UCSD-AML1 (cell line): Measurements from ENCODE around the gene LYPLA2.

ENCODE experiments used
- DNase-seq: peaks from one replicate; lab custom pipeline; 2025; ENCODE audit not compliant: unreplicated experiment; lab: John Stamatoyannopoulos, UW

LYPLA2 gene

DNA sequence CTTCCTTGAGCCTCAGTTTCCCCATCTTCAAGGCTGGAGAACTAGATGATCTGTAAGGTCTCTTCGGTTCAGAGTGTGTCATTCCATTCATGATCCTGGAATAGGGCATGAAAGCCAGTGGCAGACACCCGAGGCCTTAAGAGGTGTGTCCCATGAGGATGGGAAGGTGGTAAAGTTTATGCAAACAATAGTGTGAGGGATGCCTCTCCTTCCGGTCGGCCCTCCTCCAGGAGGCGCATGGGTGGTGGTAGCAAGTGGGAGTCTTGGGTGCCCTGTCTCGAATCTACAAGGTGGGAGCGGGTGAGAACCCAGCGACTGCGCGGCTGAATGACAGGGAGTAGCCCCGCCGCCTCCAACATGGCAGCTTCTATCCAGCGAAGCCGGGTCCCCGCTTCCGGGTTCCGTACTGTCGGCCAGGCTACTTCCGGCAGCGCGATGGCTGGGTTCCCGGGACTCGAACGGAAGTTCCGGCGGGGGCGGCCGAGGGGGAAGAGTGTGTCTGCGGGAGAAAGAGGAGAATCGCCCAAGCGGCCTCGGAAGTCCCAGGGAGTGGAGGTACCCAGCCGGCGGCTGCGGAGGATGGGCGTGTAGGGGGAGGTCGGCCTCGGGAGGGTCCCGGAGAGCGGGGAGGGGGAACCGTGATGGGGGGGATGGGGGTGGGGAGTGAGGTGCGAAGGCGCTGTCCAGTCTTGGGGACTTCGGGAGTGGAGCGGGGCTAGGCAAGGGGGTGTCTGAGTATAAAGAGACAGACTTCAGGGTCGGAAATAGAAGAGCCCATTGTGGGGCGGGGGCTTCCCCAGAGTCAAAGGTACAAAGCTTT lies at the start of gene LYPLA2:
Gene LYPLA2 (plus strand): TSS at position 450 of the 820 bp plus-strand sequence. CDS start 1,538 bp downstream, outside the sequence.
- peak; percentile 90 for DNase-seq

DNA sequence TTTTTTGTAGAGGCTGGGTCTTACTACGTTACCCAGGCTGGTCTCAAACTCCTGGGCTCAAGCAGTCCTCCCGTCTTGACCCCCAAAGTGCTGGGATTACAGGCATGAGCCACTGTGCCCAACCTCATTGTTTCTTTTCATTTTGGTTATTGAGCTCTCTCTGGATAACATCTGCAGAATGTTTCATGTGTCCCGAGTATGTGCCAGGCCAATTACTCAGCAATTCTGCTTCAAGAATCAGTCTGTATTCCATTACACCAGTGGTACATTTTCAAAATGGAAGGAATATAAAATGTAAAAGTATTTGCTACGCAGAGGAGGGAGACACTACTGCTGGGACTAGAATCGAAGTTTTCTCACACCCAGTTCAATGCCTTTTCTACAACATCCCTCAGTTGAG lies 49.3 kb upstream of the LYPLA2 start:
- DNase-seq = no peak

DNA sequence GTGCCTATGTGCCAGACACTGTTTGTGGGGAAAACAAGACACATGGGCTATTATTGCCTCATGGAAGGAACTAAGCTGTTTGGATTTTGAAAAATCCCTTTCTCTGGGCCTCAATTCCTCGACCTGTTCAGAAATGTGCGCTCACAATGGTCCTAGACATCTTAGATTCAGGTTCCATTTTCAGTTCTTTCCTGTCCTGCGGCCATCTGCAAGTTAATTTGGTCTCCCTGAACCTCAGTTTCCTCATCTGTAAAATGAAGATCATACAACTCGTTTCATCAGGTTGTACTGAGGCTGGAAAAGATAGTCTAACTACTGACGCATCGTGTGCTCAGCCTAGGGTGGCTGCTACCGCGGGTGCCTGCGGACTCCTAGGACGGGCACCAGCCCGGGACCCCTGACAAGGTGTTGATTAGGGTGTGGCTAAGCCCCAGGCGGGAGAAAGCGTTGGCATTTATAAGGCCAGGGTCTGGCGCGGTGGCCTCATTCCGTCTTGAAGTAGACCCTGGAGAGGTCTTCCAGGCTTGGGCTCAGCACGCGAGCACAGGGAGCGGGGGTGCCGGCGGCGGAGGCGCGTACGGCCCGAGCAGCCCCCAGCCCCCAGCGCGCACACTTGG lies 48.2 kb upstream of the LYPLA2 start:
- DNase-seq = no peak

DNA sequence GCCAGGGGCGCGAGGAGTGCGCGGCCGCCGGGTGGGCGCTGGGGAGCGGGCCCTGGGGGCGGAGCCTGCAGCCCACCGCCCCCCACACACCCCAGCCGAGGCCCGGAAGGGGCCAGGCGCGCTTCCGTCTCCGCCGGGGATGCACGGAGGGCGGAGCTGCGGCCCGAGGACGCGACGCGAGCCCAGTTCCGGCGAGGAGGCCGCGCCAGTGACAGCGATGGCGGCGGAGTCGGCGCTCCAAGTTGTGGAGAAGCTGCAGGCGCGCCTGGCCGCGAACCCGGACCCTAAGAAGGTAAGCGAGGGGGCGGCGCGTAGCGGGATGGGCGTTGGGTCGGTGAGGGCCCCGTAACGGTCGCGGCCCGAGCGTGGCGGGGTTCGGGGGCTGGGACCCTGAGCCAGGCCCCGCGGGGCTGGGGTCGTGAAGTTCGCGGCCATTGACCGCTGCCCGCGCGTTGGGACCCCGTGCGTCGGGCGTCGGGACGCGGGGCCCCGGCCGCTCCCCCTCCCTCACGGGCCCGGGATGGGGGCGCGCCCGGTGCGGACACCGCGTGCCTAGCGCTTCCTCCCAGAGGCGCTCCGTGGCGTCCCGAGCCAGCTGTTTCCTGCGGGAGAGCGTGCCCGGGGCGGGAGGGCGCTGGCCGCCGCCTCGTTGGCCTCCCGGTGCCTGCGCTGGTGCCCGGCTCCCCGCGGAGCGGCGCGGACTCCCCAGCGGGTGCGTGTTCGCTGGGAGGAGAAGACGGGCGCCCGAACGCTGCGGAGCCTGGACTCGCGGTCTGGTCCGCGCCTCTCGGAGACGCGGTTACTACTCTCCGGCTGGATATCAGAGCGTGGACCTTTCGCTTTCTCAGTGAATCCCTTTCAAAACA lies 47.4 kb upstream of the LYPLA2 start, which contains the start of gene ELOA:
Gene ELOA (plus strand): TSS at position 185 of the 866 bp plus-strand sequence. CDS start 33 bp downstream, at position 218.
- peak; percentile 84 for DNase-seq

DNA sequence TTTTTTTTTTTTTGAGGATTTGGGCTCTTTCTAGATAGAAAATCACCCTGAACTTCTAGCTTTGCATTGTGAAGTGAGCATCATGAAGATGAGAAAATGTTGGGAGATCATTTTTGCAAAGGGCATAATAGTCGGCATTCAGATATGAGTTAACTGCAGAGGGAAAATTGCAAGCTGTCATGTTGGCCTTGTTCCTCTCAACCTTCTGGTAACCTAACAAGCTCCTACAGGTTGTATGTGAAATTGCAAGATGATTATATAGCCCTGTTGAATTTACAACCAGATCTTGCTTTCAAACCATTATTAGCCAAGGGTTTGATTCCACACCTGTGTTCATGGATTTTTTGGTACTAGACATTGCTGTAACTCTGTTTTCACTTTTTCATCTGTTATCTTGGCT lies 45.4 kb upstream of the LYPLA2 start:
- DNase-seq = no peak

DNA sequence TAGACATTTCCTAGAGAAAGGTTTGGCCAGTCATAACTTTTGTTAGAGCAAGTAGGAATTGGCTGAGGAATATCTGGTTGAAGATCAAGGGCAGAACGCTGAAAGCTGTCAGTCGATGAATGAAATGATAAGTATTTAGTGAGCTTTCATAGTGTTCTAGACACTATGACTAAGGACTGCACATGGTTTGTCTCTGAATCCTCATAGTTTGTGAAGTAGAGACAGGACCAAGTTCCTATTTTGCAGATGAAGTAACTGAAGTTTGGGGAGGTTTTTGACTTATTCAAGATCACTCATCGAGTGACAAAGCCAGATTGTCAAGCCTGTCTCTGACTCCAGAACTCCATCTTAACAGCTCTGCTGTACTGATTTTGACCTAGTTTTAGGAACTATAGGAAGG lies 42.9 kb upstream of the LYPLA2 start:
- DNase-seq = no peak

DNA sequence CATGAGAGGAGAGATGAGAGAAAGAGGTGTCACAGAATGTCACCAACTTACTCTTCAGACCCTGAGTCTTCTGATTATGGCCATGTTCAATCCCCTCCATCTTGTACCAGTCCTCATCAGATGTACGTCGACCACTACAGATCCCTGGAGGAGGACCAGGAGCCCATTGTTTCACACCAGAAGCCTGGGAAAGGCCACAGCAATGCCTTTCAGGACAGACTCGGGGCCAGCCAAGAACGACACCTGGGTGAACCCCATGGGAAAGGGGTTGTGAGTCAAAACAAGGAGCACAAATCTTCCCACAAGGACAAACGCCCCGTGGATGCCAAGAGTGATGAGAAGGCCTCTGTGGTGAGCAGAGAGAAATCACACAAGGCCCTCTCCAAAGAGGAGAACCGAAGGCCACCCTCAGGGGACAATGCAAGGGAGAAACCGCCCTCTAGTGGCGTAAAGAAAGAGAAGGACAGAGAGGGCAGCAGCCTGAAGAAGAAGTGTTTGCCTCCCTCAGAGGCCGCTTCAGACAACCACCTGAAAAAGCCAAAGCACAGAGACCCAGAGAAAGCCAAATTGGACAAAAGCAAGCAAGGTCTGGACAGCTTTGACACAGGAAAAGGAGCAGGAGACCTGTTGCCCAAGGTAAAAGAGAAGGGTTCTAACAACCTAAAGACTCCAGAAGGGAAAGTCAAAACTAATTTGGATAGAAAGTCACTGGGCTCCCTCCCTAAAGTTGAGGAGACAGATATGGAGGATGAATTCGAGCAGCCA lies 39.7 kb upstream of the LYPLA2 start:
- peak; percentile 36 for DNase-seq

DNA sequence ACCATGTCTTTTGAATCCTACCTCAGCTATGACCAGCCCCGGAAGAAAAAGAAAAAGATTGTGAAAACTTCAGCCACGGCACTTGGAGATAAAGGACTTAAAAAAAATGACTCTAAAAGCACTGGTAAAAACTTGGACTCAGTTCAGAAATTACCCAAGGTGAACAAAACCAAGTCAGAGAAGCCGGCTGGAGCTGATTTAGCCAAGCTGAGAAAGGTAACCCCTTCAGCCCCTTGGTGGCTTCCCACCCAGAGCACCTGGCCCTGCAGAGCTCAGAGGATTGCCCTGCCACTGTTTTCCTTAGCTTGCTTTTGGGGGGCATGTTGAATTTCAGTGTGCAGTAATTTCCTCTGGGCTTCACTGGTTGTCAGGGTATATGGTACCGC lies 39.1 kb upstream of the LYPLA2 start:
- DNase-seq = no peak

DNA sequence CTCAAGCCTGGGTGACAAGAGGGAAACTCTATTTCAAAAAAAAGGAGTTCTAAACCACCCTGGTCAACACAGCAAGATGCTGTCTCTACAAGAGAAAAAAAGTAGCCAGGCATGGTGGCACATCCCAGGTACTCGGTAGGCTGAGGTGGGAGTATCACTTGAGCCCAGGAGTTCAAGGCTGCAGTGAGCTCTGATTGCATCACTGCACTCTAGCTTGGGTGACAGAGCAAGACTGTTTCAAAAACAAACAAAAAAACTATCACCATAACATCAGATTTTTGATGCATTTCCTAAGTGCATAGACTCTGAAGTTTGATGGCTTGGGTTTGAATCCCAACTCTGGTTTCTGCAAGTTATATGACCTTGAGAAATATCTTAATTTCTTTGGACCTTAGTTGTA lies 38.0 kb upstream of the LYPLA2 start:
- DNase-seq = no peak

DNA sequence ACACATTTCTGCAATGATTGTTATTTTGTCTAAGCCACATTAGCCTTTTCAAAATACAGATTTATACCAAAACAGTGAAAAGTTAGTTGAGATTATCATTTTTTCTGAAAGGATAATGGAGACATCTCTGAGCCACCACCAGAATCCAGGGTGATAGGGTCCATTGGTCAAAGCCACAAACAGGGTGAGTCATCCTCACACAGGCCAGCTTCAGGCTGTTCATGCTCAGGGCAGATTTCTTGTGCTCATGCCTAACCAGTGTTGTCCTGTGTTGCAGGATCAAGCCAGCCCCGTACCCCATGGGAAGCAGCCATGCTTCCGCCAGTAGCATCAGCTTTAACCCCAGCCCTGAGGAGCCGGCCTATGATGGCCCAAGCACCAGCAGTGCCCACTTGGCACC lies 34.3 kb upstream of the LYPLA2 start:
- no peak for DNase-seq

DNA sequence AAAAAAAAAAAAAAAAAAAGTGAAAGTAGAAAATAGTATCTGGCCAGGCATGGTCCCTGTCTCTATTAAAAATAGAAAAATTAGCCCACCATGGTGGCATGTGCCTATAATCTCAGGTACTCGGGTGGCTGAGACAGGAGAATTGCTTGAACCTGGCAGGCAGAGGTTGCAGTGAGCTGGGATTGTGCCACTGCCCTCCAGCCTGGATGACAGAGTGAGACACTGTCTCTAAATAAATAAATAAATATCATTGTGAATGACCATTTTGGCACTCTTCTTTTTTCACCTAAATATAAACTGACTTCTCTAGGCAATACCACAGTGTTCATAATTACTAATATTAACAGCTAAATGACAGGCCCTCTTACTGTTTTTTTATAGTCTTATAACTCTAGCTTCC lies 33.1 kb upstream of the LYPLA2 start:
- DNase-seq = no peak

DNA sequence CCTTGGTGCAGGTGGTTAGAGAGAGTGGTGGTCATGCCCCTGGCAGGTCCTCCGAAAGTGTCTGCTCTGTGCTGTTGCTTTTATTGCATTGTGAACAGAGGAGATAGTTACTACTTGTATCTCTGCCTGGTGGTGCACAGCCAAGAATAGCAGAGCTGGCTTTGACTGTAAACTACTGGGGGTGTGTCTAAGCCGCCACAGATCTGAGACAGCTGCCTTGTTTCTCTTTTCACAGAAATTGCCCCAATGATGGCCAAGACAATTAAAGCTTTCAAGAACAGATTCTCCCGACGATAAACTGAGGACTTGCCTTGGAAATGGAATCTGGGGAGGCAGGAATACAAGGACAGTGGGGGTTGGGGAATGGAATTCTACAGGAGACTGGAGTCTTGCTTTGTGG lies 31.7 kb upstream of the LYPLA2 start:
- DNase-seq = no peak

DNA sequence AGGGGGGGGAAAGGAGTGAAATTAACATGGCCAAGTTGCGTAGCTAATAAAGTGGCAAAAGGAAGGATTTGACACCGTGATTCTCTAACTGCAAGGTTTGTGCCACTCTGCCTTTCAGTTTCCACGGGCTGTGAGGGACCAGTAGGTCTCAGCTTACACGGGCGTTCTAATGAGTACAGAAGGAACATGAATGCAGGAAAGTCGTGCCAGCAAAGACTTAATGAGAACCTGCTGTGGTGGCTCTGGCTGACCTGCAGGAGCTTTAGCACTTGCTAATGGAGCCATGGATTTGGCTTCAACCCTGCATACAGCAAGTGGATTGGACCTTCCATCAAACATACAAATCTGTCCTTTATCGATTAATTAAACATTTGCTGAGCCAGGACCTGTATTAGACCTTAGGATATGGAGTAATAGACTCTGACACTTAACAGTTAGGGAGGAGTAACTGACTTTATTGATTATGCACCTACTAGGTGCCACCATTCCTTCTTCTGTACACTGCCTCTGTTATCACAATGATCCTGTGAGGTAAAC lies 27.8 kb upstream of the LYPLA2 start:
- DNase-seq = no peak

DNA sequence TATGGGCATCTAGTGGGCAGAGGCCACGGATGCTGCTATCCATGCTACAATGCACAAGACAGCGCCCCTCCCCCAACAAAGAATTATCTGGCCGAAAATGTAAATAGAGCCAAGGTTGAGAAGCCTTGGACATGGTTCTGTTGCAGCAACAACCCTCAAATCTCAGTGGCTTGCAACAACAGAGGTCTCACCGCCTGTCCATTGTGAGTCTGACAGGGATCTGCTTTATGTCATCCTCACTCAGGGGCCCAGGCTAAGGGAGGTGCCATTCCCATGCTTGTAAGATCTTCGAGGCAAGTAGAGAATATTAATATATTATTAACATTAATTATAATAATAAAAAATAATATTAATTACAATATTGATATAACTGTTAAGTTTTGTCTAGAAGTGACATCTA lies 22.2 kb upstream of the LYPLA2 start:
- DNase-seq = no peak

DNA sequence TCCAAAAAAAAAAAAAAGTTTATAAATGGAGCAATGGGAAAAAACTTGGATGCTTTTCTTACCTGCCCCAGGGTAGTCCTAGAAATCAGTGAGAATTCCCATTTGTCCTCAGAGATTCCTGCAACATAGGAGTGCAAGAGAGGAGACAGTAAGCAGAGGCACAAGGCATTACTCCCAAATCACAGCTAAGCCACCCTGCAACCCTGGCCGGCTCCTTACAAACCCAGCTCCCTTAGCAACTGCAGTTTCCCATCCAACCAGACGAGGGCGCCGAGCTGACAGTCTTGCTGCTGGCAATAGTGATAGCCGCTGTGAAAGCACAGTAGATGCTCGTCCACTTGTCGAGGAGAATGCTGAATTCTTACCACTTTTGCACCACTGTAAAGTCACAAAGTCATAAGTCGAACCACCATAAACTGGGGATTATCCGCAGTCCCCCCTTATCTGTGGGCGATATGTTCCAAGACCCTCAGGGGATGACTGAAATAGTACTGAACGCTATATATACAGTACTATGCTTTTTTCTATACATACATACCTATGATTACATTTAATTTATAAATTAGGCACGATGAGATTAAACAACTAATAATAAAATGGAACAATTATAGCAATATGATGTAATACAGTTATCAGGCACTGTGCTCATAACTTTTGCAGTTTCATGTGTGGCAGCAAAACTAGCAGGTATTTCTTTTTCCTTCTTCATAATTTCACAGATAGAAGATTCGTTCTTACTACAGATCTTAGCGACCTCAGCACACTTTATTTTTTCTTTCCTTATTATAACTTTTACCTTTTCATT lies 18.7 kb upstream of the LYPLA2 start:
- peak; percentile 81 for DNase-seq

DNA sequence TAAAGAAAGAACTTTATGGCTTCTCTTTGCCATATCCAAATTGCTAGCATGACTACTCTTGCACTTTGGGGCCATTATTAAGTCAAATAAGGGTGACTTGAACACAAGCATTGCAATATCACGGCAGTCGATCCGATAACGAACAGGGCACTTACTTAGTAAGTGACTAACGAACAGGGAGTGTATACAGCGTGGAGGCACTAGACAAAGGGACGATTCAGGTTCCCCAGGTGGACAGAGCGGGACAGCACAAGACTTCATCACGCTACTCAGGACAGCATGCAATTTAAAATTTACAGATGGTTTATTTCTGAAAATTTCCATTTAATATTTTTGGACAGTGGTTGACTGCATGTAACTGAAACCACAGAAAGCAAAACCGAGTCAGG lies 18.1 kb upstream of the LYPLA2 start:
- DNase-seq = no peak

DNA sequence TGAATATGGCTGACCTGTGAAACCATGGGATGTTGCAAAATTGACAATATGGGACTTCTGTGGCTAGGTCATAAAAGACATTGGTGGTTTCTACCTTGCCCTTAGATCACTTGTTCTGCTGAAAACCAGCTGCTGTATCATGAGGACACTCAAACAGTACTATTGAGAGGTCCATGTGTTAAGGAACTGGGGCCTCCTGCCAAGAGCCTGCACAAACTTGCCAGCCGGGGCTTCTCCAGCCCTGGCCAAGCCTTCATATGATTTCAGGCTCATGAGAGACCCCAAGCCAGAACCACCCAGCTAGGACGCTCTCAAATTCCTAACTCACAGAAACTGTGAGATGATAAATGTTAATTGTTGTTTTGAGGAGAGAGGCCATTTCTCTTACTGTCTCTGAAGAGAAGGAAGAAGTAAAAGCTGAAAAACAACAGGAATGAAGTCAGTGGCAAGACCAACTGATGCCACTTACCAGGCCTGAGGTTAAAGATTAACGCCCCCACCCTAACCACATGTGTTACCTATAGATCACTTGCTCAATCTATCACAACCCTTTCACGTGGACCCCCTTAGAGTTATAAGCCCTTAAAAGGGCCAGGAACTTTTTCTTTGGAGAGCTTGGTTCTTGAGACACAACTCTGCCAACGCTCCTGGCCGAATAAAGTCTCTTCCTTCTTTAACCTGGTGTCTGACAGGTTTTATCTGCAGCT lies 16.6 kb upstream of the LYPLA2 start:
- DNase-seq = no peak

DNA sequence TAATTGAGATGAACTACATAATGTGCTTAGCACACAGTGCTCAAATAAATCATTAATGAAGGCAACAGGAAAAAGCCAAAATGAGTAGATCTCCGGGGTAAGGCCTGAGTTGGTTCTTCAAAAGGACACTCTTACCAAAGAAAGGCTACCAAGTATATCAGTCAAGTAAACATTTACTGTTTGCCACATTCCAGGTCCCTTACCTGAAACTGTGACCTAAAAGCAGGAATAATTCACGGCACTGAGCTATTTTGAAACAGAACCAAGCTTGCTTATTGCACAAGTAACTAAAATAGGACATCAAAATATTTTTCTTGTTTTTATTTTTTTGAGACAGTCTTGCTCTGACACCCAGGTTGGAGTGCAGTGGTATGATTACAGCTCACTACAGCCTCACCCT lies 14.7 kb upstream of the LYPLA2 start:
- DNase-seq = no peak
